Trophoblast cell (in vitro differentiated cells and primary cell): Measurements from ENCODE around the gene ORC5.

Source experiments
- DNase-seq, 2 donors: peaks; one replicate each; pipeline ENCODE4 v3.0.0-alpha.2; 2016
- H2AFZ ChIP-seq: 2 replicates; pipeline ENCODE4 v1.6.1; 2013; ENCODE audit warnings: low read length, moderate library complexity, mild to moderate bottlenecking; ENCODE audit not compliant: insufficient read depth, poor library complexity
- H2AK5ac ChIP-seq: 2 replicates; pipeline ENCODE4 v1.6.1; 2013; ENCODE audit warnings: mild to moderate bottlenecking, low read length
- H2BK120ac ChIP-seq: 2 replicates; pipeline ENCODE4 v1.6.1; 2013; ENCODE audit warnings: low read length, mild to moderate bottlenecking, moderate library complexity; ENCODE audit not compliant: insufficient read depth, poor library complexity
- H2BK12ac ChIP-seq: 2 replicates; pipeline ENCODE4 v1.6.1; 2013; ENCODE audit warnings: mild to moderate bottlenecking, low read length, moderate library complexity
- H2BK5ac ChIP-seq: 2 replicates; pipeline ENCODE4 v1.6.1; 2013; ENCODE audit warnings: low read length, low read depth, moderate library complexity, mild to moderate bottlenecking; ENCODE audit not compliant: poor library complexity
- H3K14ac ChIP-seq: 2 replicates; pipeline ENCODE4 v1.6.1; 2013; ENCODE audit warnings: mild to moderate bottlenecking, low read length
- H3K18ac ChIP-seq: 2 replicates; pipeline ENCODE4 v1.6.1; 2013; ENCODE audit warnings: mild to moderate bottlenecking, low read length
- H3K23ac ChIP-seq: 2 replicates; pipeline ENCODE4 v1.6.1; 2013; ENCODE audit warnings: low read length
- H3K27ac ChIP-seq: 2 replicates; pipeline ENCODE4 v1.5.1; 2013; ENCODE audit warnings: low read depth, mild to moderate bottlenecking, inconsistent platforms, low read length, moderate library complexity
- H3K27me3 ChIP-seq: 2 replicates; pipeline ENCODE4 v1.6.1; 2013; ENCODE audit warnings: inconsistent platforms, mild to moderate bottlenecking, low read length, moderate library complexity; ENCODE audit not compliant: insufficient read depth
- H3K36me3 ChIP-seq, 2 experiments: 1 replicate in 1 of 2; 2 replicates in 1 of 2; pipeline ENCODE4 v1.6.1; 2013; ENCODE audit warnings: low read length in 2 of 2, mild to moderate bottlenecking in 2 of 2, moderate library complexity in 1 of 2; ENCODE audit not compliant: insufficient read depth in 2 of 2, control insufficient read depth in 1 of 2
- H3K4ac ChIP-seq: 2 replicates; pipeline ENCODE4 v1.6.1; 2013; ENCODE audit warnings: low read depth, mild to moderate bottlenecking, low read length, moderate library complexity
- H3K4me1 ChIP-seq, 2 experiments: 1 replicate in 1 of 2; 2 replicates in 1 of 2; pipeline ENCODE4 v1.6.1; 2013; ENCODE audit warnings: low read length in 2 of 2, mild to moderate bottlenecking in 2 of 2, moderate library complexity in 1 of 2; ENCODE audit not compliant: insufficient read depth in 2 of 2, control insufficient read depth in 1 of 2
- H3K4me2 ChIP-seq: 2 replicates; pipeline ENCODE4 v1.6.1; 2013; ENCODE audit warnings: inconsistent platforms, mild to moderate bottlenecking, low read length, moderate library complexity
- H3K4me3 ChIP-seq: 2 replicates; pipeline ENCODE4 v1.5.1; 2013; ENCODE audit warnings: mild to moderate bottlenecking, low read depth, low read length, inconsistent platforms
- H3K79me1 ChIP-seq: one replicate; pipeline ENCODE4 v1.6.1; 2013; ENCODE audit warnings: low read length
- H3K79me2 ChIP-seq: 2 replicates; pipeline ENCODE4 v1.6.1; 2013; ENCODE audit warnings: low read length, mild to moderate bottlenecking; ENCODE audit not compliant: control insufficient read depth, insufficient read depth, poor library complexity
- H3K9ac ChIP-seq: 2 replicates; pipeline ENCODE4 v1.6.1; 2013; ENCODE audit warnings: mild to moderate bottlenecking, low read length
- H3K9me3 ChIP-seq: 2 replicates; pipeline ENCODE4 v1.6.1; 2013; ENCODE audit warnings: low read depth, mild to moderate bottlenecking, control low read depth, inconsistent platforms, low read length; ENCODE audit not compliant: insufficient read depth
- H4K12ac ChIP-seq: 2 replicates; pipeline ENCODE4 v1.6.1; 2013; ENCODE audit warnings: low read depth, mild to moderate bottlenecking, low read length, moderate library complexity
- H4K8ac ChIP-seq: 2 replicates; pipeline ENCODE4 v1.6.1; 2013; ENCODE audit warnings: low read depth, mild to moderate bottlenecking, low read length, moderate library complexity
- H4K91ac ChIP-seq: one replicate; pipeline ENCODE4 v1.6.1; 2013; ENCODE audit warnings: low read depth, mild to moderate bottlenecking, low read length, moderate library complexity
- WGBS: extraction: QIAGEN DNeasy Blood & Tissue Kit; methylation state at CpG from one replicate; pipeline ENCODE4 v1.1.7; 2013; ENCODE audit warnings: missing lambda C conversion rate; ENCODE audit not compliant: insufficient read length, insufficient coverage; ENCODE audit errors: extremely low coverage; 5-methylcytosine and 5-hydroxymethylcytosine counted together

The ORC5 gene

GRCh38 chr7:104208421-104208780, 588 bp upstream of the ORC5 start:
- peaks cover 2% of the 10 kb centered on the region for H3K79me2 ChIP-seq
- no peaks in the 10 kb centered on the region for H3K27me3 ChIP-seq
- no peak overlapping the region for H3K4me3 ChIP-seq
- H2AK5ac ChIP-seq, result peak overlapping the region; percentile 37
- peak overlapping the region; percentile 75 for H4K12ac ChIP-seq
- peak overlapping the region; percentile 97 for H3K9ac ChIP-seq
- no peak for DNase-seq
- H2BK5ac ChIP-seq, result no peak overlapping the region
- H3K79me1 ChIP-seq, result peaks cover 6% of the 10 kb centered on the region
- peak overlapping the region; percentile 95 for H4K8ac ChIP-seq
- H3K14ac ChIP-seq, result peak overlapping the region; percentile 45
- WGBS, result no CpG with 5 or more reads among the region's 7 CpGs
- no peaks in the 10 kb centered on the region for H3K9me3 ChIP-seq
- peak overlapping the region; percentile 75 for H2AFZ ChIP-seq
- peaks cover 2 to 3% of the 10 kb centered on the region in 2 experiments for H3K4me1 ChIP-seq
- no peak overlapping the region for H3K23ac ChIP-seq
- peak overlapping the region; percentile 85 for H3K4me2 ChIP-seq
- no peak overlapping the region for H2BK12ac ChIP-seq
- peak overlapping the region; percentile 70 for H4K91ac ChIP-seq
- H2BK120ac ChIP-seq, result no peak overlapping the region
- H3K36me3 ChIP-seq, result peaks cover 0 to 2% of the 10 kb centered on the region in 2 experiments
- no peak overlapping the region for H3K18ac ChIP-seq
- peak overlapping the region; percentile 35 for H3K4ac ChIP-seq
- H3K27ac ChIP-seq, result no peak overlapping the region

GRCh38 chr7:104207348-104207730, 474 bp downstream of the ORC5 start:
- Histone ChIP-seq H3K79me2 (peaks cover 2% of the 10 kb centered on the region), H3K27me3 (no peaks in the 10 kb centered on the region), H2AFZ (peak overlapping the region; percentile 57), H3K79me1 (peaks cover 6% of the 10 kb centered on the region), H3K4me1 (peaks cover 2 to 3% of the 10 kb centered on the region in 2 experiments), H4K91ac (no peak overlapping the region), H4K8ac (peak overlapping the region; percentile 79), H3K4me3 (peak overlapping the region; percentile 93), H3K9me3 (no peaks in the 10 kb centered on the region), H3K27ac (no peak overlapping the region), H2BK12ac (no peak overlapping the region), H3K36me3 (peaks cover 2 to 6% of the 10 kb centered on the region in 2 experiments), H3K9ac (peak overlapping the region; percentile 96), H3K14ac (peak overlapping the region; percentile 71), H4K12ac (no peak overlapping the region), H3K18ac (no peak overlapping the region), H3K23ac (no peak overlapping the region), H2AK5ac (no peak overlapping the region), H3K4me2 (peak overlapping the region; percentile 85), H3K4ac (peak overlapping the region; percentile 9), H2BK5ac (no peak overlapping the region), H2BK120ac (no peak overlapping the region)
- WGBS, result no CpG with 5 or more reads among the region's 10 CpGs
- DNase-seq, result no peak

GRCh38 chr7:104206841-104207240, 972 bp downstream of the ORC5 start:
- Histone ChIP-seq H2AFZ (no peak overlapping the region), H3K9ac (no peak overlapping the region), H4K91ac (no peak overlapping the region), H3K4me2 (peak overlapping the region; percentile 85), H2BK120ac (no peak overlapping the region), H3K23ac (no peak overlapping the region), H3K36me3 (peaks cover 2 to 6% of the 10 kb centered on the region in 2 experiments), H3K79me1 (peaks cover 6% of the 10 kb centered on the region), H3K79me2 (peaks cover 2% of the 10 kb centered on the region), H4K12ac (no peak overlapping the region), H3K4me3 (no peak overlapping the region), H3K27ac (no peak overlapping the region), H3K27me3 (no peaks in the 10 kb centered on the region), H3K9me3 (no peaks in the 10 kb centered on the region), H3K14ac (no peak overlapping the region), H2AK5ac (no peak overlapping the region), H3K18ac (no peak overlapping the region), H2BK12ac (no peak overlapping the region), H3K4me1 (peaks cover 2 to 3% of the 10 kb centered on the region in 2 experiments), H4K8ac (no peak overlapping the region), H2BK5ac (no peak overlapping the region), H3K4ac (peak overlapping the region; percentile 49)
- WGBS, result no CpG with 5 or more reads among the region's 6 CpGs
- DNase-seq, result no peak

- H3K14ac ChIP-seq, result no peak overlapping the region
- H4K91ac ChIP-seq, result no peak overlapping the region
- H4K8ac ChIP-seq, result no peak overlapping the region
- H2BK120ac ChIP-seq, result no peak overlapping the region
- no peak overlapping the region for H4K12ac ChIP-seq
- WGBS, result no CpG with 5 or more reads among the region's 6 CpGs
- H2BK12ac ChIP-seq, result no peak overlapping the region
- no peak overlapping the region for H3K4ac ChIP-seq
- H3K79me1 ChIP-seq, result no peaks in the 10 kb centered on the region
- no peaks in the 10 kb centered on the region for H3K79me2 ChIP-seq
- H3K36me3 ChIP-seq, result peaks cover 14 to 25% of the 10 kb centered on the region in 2 experiments
- no peaks in the 10 kb centered on the region for H3K4me1 ChIP-seq
- no peak overlapping the region for H3K4me2 ChIP-seq
- H3K4me3 ChIP-seq, result no peak overlapping the region
- no peak overlapping the region for H3K23ac ChIP-seq
- no peak overlapping the region for H2AFZ ChIP-seq
- DNase-seq, result no peak
- no peak overlapping the region for H3K27ac ChIP-seq
- no peak overlapping the region for H2AK5ac ChIP-seq
- no peak overlapping the region for H2BK5ac ChIP-seq
- no peak overlapping the region for H3K18ac ChIP-seq
- no peak overlapping the region for H3K9ac ChIP-seq
- no peaks in the 10 kb centered on the region for H3K27me3 ChIP-seq
- H3K9me3 ChIP-seq, result peaks cover 6% of the 10 kb centered on the region
These were observed 9.0 kb downstream of the ORC5 start for GRCh38 chr7:104198673-104199278.
